ENCODE results near the gene ASIC4. TPM values are rescaled to one million over a fixed set of nuclear protein-coding genes. Genes with fewer than 3 reads are reported as not detected.

ASIC4 gene
- polyA plus RNA-seq, 6 donors from 2014 or later: not detected

- Mint-ChIP-seq H3K9me3 (no peaks in the 10 kb centered on the region), H3K27ac (no peak overlapping the region), H3K4me3 (peak overlapping the region in 1 of 8 donors; percentile 15), H3K36me3 (no peaks in the 10 kb centered on the region), H3K27me3 (peaks cover 19 to 82% (median 75%) of the 10 kb centered on the region in 3 donors), H3K4me1 (peaks cover 0 to 6% (median 5%) of the 10 kb centered on the region in 3 donors)
- ATAC-seq (ENCODE audit: low read depth in 2 of 2): no peak
- DNase-seq: no peak
Observed at GRCh38 chr2:219475278-219475677, 39.0 kb upstream of the ASIC4 start.

DNA sequence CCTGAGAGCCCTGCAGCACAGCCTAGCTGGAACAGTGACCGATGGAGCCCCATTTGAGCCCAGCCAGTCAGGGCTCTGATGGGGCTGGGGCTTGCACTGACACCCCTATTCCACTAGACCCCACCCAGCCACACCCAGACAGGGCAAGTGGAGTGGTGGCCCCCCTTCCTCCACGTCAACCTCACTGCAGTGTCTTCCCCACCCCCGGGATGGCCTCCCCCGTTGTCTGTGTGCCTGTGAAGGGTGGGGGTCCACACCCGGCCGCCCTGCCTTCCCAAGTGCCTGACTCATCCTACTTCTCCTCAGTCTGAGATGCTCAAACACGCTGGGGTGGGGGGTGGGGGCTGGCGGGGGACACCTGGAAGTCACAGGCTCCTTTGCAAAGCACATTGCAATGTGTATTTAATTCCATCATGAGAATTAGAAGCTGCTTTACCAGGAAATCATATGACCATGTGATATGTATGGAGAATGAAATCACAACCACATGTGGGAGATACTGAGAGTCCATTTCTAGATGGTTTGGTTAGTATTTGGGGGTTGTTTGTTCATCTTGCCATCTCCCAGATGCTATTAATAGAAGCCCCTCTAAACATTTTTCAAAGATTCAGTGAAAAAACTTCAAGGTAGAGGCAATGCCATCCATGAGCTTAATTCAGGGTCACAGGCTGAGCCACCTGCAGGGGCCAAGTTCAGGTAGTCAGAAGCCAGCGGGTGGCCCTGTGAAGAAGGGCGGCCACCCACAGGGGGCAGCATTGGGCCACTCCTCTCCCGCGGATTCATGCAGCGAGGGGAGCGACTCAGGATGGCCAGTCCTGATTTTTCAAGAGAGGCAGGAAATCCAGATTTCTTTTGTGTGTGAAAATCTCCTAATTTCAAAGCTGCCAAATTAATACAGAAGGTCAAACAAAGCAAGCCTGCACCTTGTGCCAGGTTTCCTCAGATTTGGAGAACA is 38.3 kb upstream of the ASIC4 start:
- H3K4me3 Mint-ChIP-seq: peak overlapping the region in 1 of 8 donors; percentile 15
- no peak overlapping the region for H3K27ac Mint-ChIP-seq
- peaks cover 0 to 6% (median 5%) of the 10 kb centered on the region in 3 donors for H3K4me1 Mint-ChIP-seq
- H3K27me3 Mint-ChIP-seq: peaks cover 15 to 82% (median 75%) of the 10 kb centered on the region in 3 donors
- no peaks in the 10 kb centered on the region for H3K36me3 Mint-ChIP-seq
- ATAC-seq (ENCODE audit: low read depth in 2 of 2) (peak in 1 of 2 donors; percentile 36), DNase-seq (no peak)
- no peaks in the 10 kb centered on the region for H3K9me3 Mint-ChIP-seq

DNA sequence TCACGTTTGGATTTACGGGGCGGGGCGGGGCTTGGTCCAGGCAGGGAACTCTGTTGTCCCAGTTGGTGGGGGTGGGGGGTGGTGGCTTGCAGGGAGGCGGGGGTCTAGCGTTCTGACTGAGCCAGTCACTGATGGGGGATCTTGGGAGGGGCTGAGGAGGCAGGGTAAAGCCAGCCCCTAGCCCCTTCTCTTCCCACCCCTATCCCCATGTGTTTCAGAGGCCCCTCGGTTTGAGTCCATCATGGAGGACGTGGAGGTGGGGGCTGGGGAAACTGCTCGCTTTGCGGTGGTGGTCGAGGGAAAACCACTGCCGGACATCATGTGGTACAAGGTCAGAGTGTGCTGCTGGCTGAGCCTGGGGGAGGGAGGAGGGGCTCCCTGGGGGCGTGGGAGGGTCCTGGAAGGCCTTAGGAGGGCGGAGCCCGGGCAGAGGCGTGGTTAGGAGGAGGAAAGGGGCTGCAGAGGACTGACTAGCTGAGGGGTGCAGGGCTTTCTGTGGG is 37.6 kb upstream of the ASIC4 start:
- no peak for DNase-seq
- no peak for ATAC-seq (ENCODE audit: low read depth in 2 of 2)
- Mint-ChIP-seq H3K36me3 (no peaks in the 10 kb centered on the region), H3K9me3 (no peaks in the 10 kb centered on the region), H3K4me3 (no peak overlapping the region), H3K27ac (no peak overlapping the region), H3K27me3 (peaks cover 21 to 82% (median 75%) of the 10 kb centered on the region in 3 donors), H3K4me1 (peaks cover 0 to 6% (median 5%) of the 10 kb centered on the region in 3 donors)

DNA sequence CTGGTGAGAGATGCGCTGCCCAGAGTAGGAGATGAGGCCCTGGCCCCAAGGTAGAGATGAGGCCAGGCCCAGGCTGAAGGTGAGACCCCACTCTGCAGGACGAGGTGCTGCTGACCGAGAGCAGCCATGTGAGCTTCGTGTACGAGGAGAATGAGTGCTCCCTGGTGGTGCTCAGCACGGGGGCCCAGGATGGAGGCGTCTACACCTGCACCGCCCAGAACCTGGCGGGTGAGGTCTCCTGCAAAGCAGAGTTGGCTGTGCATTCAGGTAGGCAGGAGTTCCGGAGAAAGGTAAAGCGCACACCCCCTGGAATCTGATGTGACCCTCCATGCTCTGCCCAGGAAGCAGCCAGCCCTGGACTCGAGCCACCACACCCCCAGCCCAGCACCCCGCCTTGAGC is 37.1 kb upstream of the ASIC4 start:
- H3K4me1 Mint-ChIP-seq: peaks cover 0 to 6% (median 5%) of the 10 kb centered on the region in 3 donors
- H3K36me3 Mint-ChIP-seq: no peaks in the 10 kb centered on the region
- no peak overlapping the region for H3K27ac Mint-ChIP-seq
- no peak overlapping the region for H3K4me3 Mint-ChIP-seq
- no peak for ATAC-seq (ENCODE audit: low read depth in 2 of 2)
- H3K27me3 Mint-ChIP-seq: peaks cover 25 to 83% (median 80%) of the 10 kb centered on the region in 3 donors
- no peaks in the 10 kb centered on the region for H3K9me3 Mint-ChIP-seq
- DNase-seq: no peak

DNA sequence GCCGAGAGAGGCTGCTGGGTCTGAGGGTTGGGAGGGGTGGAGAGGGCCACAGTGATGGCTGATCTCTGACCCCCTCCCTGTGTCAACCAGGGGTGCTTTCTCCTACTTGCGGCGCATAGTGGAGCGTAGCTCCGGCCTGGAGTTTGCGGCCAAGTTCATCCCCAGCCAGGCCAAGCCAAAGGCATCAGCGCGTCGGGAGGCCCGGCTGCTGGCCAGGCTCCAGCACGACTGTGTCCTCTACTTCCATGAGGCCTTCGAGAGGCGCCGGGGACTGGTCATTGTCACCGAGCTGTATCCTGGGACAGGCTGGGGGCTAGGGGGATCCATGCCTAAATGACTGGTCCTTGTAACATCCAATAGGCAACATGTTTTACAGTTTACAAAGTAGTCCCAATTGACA is 36.5 kb upstream of the ASIC4 start:
- DNase-seq: no peak
- H3K27ac Mint-ChIP-seq: no peak overlapping the region
- no peak for ATAC-seq (ENCODE audit: low read depth in 2 of 2)
- H3K4me3 Mint-ChIP-seq: no peak overlapping the region
- no peaks in the 10 kb centered on the region for H3K9me3 Mint-ChIP-seq
- peaks cover 0 to 6% (median 5%) of the 10 kb centered on the region in 3 donors for H3K4me1 Mint-ChIP-seq
- peaks cover 25 to 86% (median 86%) of the 10 kb centered on the region in 3 donors for H3K27me3 Mint-ChIP-seq
- no peaks in the 10 kb centered on the region for H3K36me3 Mint-ChIP-seq

DNA sequence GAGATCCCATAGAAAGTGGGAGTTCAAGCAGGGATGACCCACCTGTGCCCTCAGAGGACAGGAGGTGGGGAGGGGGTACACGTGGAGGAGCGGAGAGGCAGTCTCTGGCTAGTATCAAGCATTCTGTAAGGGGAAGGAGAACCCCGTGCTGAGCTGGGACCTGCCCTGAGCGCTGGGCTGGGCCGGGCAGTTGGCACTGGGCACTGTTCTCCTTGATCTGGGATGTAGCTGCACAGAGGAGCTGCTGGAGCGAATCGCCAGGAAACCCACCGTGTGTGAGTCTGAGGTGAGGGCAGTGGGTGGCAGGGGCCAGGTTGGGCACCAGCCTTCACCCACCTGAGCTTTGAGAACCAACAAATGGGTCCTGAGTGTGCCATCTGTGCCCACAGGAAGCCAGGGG is 35.4 kb upstream of the ASIC4 start:
- no peak for DNase-seq
- Mint-ChIP-seq H3K36me3 (no peaks in the 10 kb centered on the region), H3K9me3 (no peaks in the 10 kb centered on the region), H3K27me3 (peaks cover 24 to 81% (median 81%) of the 10 kb centered on the region in 3 donors), H3K4me1 (peaks cover 1 to 7% (median 6%) of the 10 kb centered on the region in 3 donors), H3K27ac (no peak overlapping the region), H3K4me3 (no peak overlapping the region)
- ATAC-seq (ENCODE audit: low read depth in 2 of 2): no peak

DNA sequence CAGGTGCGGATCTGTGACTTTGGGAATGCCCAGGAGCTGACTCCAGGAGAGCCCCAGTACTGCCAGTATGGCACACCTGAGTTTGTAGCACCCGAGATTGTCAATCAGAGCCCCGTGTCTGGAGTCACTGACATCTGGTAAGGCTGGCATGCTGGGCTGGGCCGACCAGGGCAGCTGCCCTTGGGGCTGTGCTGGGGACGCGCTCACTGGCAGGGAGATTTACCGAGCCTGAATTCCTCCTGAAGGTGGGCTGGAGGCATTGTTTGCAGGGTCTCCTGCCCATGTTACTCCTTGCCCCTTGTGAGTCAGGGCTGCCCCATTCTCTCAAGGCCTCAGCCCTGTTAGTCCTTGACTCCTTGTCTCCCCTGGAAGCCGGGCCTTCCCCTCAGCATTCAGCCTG is 34.3 kb upstream of the ASIC4 start:
- Mint-ChIP-seq H3K4me3 (peak overlapping the region in 1 of 8 donors; percentile 22), H3K9me3 (no peaks in the 10 kb centered on the region), H3K27me3 (peaks cover 27 to 85% (median 77%) of the 10 kb centered on the region in 3 donors), H3K4me1 (peaks cover 4 to 12% (median 8%) of the 10 kb centered on the region in 3 donors), H3K36me3 (no peaks in the 10 kb centered on the region), H3K27ac (no peak overlapping the region)
- no peak for ATAC-seq (ENCODE audit: low read depth in 2 of 2)
- DNase-seq: no peak

DNA sequence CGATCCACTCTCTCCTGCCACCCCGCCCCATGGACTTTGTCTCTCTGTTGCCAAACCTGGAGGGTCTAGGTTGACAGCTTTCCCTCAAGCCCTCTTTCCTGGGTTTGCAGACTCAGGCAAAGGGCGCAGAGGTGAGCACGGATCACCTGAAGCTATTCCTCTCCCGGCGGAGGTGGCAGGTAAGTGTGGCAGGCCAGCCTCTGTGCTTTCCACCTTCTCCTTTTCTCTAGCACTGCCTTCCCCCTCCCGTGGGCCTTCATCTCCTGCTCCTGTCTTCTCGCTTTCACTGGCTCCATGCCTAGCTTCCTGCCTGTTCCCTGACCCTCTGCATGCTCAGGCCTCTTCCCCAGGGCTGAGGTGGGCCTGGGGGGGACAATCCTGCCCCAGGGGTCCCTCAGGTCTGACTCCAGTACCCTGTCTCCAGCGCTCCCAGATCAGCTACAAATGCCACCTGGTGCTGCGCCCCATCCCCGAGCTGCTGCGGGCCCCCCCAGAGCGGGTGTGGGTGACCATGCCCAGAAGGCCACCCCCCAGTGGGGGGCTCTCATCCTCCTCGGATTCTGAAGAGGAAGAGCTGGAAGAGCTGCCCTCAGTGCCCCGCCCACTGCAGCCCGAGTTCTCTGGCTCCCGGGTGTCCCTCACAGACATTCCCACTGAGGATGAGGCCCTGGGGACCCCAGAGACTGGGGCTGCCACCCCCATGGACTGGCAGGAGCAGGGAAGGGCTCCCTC is 31.4 kb upstream of the ASIC4 start:
- ATAC-seq (ENCODE audit: low read depth in 2 of 2) (no peak), DNase-seq (no peak)
- Mint-ChIP-seq H3K36me3 (no peaks in the 10 kb centered on the region), H3K27me3 (peaks cover 37 to 85% (median 73%) of the 10 kb centered on the region in 3 donors), H3K9me3 (no peaks in the 10 kb centered on the region), H3K4me3 (peak overlapping the region in 2 of 8 donors; percentile 22 to 23), H3K4me1 (peaks cover 4 to 8% (median 6%) of the 10 kb centered on the region in 3 donors), H3K27ac (peak overlapping the region in 1 of 6 donors; percentile 87)

GRCh38 chr2:219483451-219484342 is 30.6 kb upstream of the ASIC4 start:
- H3K27me3 Mint-ChIP-seq: peaks cover 33 to 89% (median 77%) of the 10 kb centered on the region in 3 donors
- peaks cover 4 to 8% (median 6%) of the 10 kb centered on the region in 3 donors for H3K4me1 Mint-ChIP-seq
- H3K36me3 Mint-ChIP-seq: no peaks in the 10 kb centered on the region
- peak; percentile 42 for ATAC-seq (ENCODE audit: low read depth in 2 of 2)
- peak overlapping the region; percentile 30 to 79 (median 69) for H3K4me3 Mint-ChIP-seq
- no peaks in the 10 kb centered on the region for H3K9me3 Mint-ChIP-seq
- DNase-seq: no peak
- H3K27ac Mint-ChIP-seq: peak overlapping the region in 1 of 6 donors; percentile 12

DNA sequence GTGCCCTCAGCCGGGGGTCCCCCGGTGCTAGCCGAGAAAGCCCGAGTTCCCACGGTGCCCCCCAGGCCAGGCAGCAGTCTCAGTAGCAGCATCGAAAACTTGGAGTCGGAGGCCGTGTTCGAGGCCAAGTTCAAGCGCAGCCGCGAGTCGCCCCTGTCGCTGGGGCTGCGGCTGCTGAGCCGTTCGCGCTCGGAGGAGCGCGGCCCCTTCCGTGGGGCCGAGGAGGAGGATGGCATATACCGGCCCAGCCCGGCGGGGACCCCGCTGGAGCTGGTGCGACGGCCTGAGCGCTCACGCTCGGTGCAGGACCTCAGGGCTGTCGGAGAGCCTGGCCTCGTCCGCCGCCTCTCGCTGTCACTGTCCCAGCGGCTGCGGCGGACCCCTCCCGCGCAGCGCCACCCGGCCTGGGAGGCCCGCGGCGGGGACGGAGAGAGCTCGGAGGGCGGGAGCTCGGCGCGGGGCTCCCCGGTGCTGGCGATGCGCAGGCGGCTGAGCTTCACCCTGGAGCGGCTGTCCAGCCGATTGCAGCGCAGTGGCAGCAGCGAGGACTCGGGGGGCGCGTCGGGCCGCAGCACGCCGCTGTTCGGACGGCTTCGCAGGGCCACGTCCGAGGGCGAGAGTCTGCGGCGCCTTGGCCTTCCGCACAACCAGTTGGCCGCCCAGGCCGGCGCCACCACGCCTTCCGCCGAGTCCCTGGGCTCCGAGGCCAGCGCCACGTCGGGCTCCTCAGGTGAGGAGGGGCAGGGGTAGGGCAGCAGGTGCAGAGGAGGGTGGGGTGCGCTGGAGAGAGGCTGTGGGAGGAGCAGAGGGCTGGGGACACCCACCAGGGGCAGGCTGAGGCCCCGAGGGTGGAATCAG is 29.7 kb upstream of the ASIC4 start:
- Mint-ChIP-seq H3K36me3 (no peaks in the 10 kb centered on the region), H3K9me3 (no peaks in the 10 kb centered on the region), H3K27ac (no peak overlapping the region), H3K27me3 (peaks cover 33 to 89% (median 77%) of the 10 kb centered on the region in 3 donors), H3K4me1 (peaks cover 4 to 8% (median 6%) of the 10 kb centered on the region in 3 donors), H3K4me3 (peak overlapping the region; percentile 30 to 90 (median 71))
- DNase-seq: no peak
- ATAC-seq (ENCODE audit: low read depth in 2 of 2): peak; percentile 41 to 45

DNA sequence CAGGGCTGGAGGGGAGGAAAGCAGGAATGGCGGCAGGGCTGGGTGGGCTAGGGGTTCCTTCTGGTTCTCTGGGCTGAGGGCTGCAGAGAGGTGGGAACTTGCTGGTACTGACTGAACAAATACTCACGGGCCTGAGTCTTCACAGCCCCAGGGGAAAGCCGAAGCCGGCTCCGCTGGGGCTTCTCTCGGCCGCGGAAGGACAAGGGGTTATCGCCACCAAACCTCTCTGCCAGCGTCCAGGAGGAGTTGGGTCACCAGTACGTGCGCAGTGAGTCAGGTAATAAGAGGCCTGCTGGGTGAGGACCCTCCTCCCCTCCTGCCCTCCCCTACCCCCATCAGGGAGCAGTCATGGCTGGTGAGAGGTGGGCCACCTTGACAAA is 29.1 kb upstream of the ASIC4 start:
- Mint-ChIP-seq H3K27me3 (peaks cover 37 to 89% (median 77%) of the 10 kb centered on the region in 3 donors), H3K4me3 (peak overlapping the region in 6 of 8 donors; percentile 21 to 90 (median 44)), H3K4me1 (peaks cover 4 to 8% (median 6%) of the 10 kb centered on the region in 3 donors), H3K27ac (no peak overlapping the region), H3K9me3 (no peaks in the 10 kb centered on the region), H3K36me3 (no peaks in the 10 kb centered on the region)
- DNase-seq (no peak), ATAC-seq (ENCODE audit: low read depth in 2 of 2) (no peak)
